Keratinocyte (primary cell): ENCODE data around the gene FTO. TPM values are rescaled to one million over a fixed set of nuclear protein-coding genes. Genes with fewer than 3 reads are reported as not detected.

ENCODE experiments used
- DNase-seq: peaks from one replicate; pipeline ENCODE4 v3.0.0-alpha.2; 2011; ENCODE audit warnings: low read depth, missing footprints, low spot score
- FAIRE-seq: peaks from 2 replicates; lab custom pipeline; 2011; peaks lifted over from hg19 to GRCh38; lab: Jason Lieb, UNC
- H2AFZ ChIP-seq: 2 replicates; pipeline ENCODE4 v1.6.0; 2012; ENCODE audit warnings: low read length, control low read depth, inconsistent platforms; ENCODE audit not compliant: control insufficient read depth
- H3K27ac ChIP-seq: 2 replicates; pipeline ENCODE4 v1.5.1; 2011; ENCODE audit warnings: low read length; ENCODE audit not compliant: control insufficient read depth, insufficient read depth
- H3K27me3 ChIP-seq: 3 replicates; pipeline ENCODE4 v1.6.0; 2011; ENCODE audit warnings: low read length; ENCODE audit not compliant: control insufficient read depth, insufficient read depth; ENCODE audit errors: extremely low read depth
- H3K36me3 ChIP-seq, 2 experiments: 2 replicates in 1 of 2; 3 replicates in 1 of 2; pipeline ENCODE4 v1.5.1; 2011; ENCODE audit warnings: low read length in 2 of 2, mild to moderate bottlenecking in 1 of 2; ENCODE audit not compliant: control insufficient read depth in 2 of 2, insufficient read depth in 2 of 2; ENCODE audit errors: extremely low read depth in 1 of 2
- H3K4me1 ChIP-seq: 3 replicates; pipeline ENCODE4 v1.5.1; 2011; ENCODE audit warnings: low read length; ENCODE audit not compliant: control insufficient read depth, insufficient read depth; ENCODE audit errors: extremely low read depth
- H3K4me2 ChIP-seq: 3 replicates; pipeline ENCODE4 v1.6.0; 2011; ENCODE audit warnings: low read depth, low read length; ENCODE audit not compliant: control insufficient read depth, insufficient read depth; ENCODE audit errors: extremely low read depth
- H3K4me3 ChIP-seq, 3 experiments: fragments of 200-600 bp in 1 of 3; sonication (generic) in 1 of 3; 2 replicates in 2 of 3; 3 replicates in 1 of 3; pipeline ENCODE4 v1.5.1; 2011 to 2016; ENCODE audit warnings: low read length in 3 of 3, mild to moderate bottlenecking in 3 of 3, control low read depth in 2 of 3, inconsistent platforms in 1 of 3, low read depth in 1 of 3, mixed read lengths in 1 of 3, mixed run types in 1 of 3, moderate library complexity in 1 of 3; ENCODE audit not compliant: control insufficient read depth in 2 of 3, insufficient read depth in 2 of 3; ENCODE audit errors: extremely low read depth in 1 of 3
- H3K79me2 ChIP-seq: 2 replicates; pipeline ENCODE4 v1.6.0; 2012; ENCODE audit warnings: low read length; ENCODE audit not compliant: control insufficient read depth, insufficient read depth
- H3K9ac ChIP-seq: 3 replicates; pipeline ENCODE4 v1.6.0; 2011; ENCODE audit warnings: low read length; ENCODE audit not compliant: control insufficient read depth, insufficient read depth; ENCODE audit errors: extremely low read depth
- H3K9me1 ChIP-seq: 3 replicates; pipeline ENCODE4 v1.6.0; 2011; ENCODE audit warnings: low read length; ENCODE audit not compliant: control insufficient read depth, insufficient read depth; ENCODE audit errors: extremely low read depth
- H3K9me3 ChIP-seq: 2 replicates; pipeline ENCODE4 v1.5.1; 2012; ENCODE audit warnings: low read depth, low read length; ENCODE audit not compliant: control insufficient read depth
- H4K20me1 ChIP-seq: 3 replicates; pipeline ENCODE4 v1.6.0; 2011; ENCODE audit warnings: low read length; ENCODE audit not compliant: control insufficient read depth, insufficient read depth; ENCODE audit errors: extremely low read depth
- EZH2 ChIP-seq: IDR thresholded peaks from one replicate; pipeline ENCODE4 v1.6.1; 2012; ENCODE audit warnings: inconsistent platforms, mild to moderate bottlenecking, low read length, moderate library complexity
- dilution Hi-C: fragments of 300-500 bp; cut with MboI; formaldehyde crosslinking; loops from one replicate; pipeline ENCODE4 v1.7.0; 2020; ENCODE audit warnings: low sequenced_read_pairs; ENCODE audit not compliant: extremely low pct_ligation_motif_present
- polyA plus RNA-seq, 5 experiments: library from polyadenylated mRNA; depleted of rRNA in 3 of 5; stranded (reverse) in 3 of 5; stranded (forward) in 1 of 5; unstranded in 1 of 5; fragments of >200 nt; gene quantifications; 1 replicate in 1 of 5; 2 replicates in 3 of 5; 3 replicates in 1 of 5; pipeline versions ENCODE4 v1.2.1 to v1.2.3, GENCODE V29; 2011 to 2012; ENCODE audit warnings: missing spikeins in 2 of 5, low read depth in 1 of 5, low replicate concordance in 1 of 5
- TF ChIP-seq, protein P1 (sequence below), 3 experiments: IDR thresholded peaks in 1 of 3; conservative IDR thresholded peaks in 1 of 3; optimal IDR thresholded peaks in 1 of 3; 2 replicates in 2 of 3; 3 replicates in 1 of 3; pipeline versions ENCODE3 to v1.5.1; 2011; ENCODE audit warnings: low read length in 3 of 3, mild to moderate bottlenecking in 3 of 3, moderate library complexity in 2 of 3, control low read depth in 1 of 3, inconsistent platforms in 1 of 3; ENCODE audit not compliant: insufficient read depth in 2 of 3; ENCODE audit errors: extremely low read depth in 1 of 3

The FTO gene
- polyA plus RNA-seq, 1 donor (not counting 4 experiments of a cell fraction or from before 2014, with no cell fraction given): 56.4 TPM

DNA sequence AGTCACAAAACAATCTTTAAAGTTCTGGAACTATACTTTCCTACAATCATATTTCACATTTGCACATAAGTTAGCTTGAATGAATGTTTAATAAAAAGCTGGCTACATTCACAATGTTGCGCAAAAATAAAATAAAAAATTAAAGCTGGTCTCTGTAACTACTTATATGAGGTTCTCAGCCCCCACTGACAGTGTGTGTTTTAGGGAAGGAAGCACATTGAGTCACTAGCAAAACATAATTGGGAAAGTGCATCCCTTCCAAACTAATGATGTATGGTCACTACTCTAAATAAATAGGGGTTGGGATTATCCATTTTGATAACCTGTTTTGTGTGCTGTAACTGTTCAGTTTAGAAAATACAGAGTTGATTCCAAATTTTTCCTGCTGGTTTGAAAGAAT, 330.7 kb downstream of the FTO start:
- TF ChIP-seq, protein P1, sequence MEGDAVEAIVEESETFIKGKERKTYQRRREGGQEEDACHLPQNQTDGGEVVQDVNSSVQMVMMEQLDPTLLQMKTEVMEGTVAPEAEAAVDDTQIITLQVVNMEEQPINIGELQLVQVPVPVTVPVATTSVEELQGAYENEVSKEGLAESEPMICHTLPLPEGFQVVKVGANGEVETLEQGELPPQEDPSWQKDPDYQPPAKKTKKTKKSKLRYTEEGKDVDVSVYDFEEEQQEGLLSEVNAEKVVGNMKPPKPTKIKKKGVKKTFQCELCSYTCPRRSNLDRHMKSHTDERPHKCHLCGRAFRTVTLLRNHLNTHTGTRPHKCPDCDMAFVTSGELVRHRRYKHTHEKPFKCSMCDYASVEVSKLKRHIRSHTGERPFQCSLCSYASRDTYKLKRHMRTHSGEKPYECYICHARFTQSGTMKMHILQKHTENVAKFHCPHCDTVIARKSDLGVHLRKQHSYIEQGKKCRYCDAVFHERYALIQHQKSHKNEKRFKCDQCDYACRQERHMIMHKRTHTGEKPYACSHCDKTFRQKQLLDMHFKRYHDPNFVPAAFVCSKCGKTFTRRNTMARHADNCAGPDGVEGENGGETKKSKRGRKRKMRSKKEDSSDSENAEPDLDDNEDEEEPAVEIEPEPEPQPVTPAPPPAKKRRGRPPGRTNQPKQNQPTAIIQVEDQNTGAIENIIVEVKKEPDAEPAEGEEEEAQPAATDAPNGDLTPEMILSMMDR (optimal IDR thresholded peaks at IDR 0.05 in 1 of 3, IDR thresholded peaks at IDR 0.05 in 1 of 3, conservative IDR thresholded peaks at IDR 0.05 in 1 of 3; ENCODE audit: extremely low read depth in 1 of 3, insufficient read depth in 2 of 3, low read length in 3 of 3): no peak
- TF ChIP-seq EZH2: no peak
- Histone ChIP-seq H3K9me1 (no peaks in the 10 kb centered on the region), H3K4me2 (no peak overlapping the region), H3K4me1 (no peaks in the 10 kb centered on the region), H3K27me3 (no peaks in the 10 kb centered on the region), H3K36me3 (no peaks in the 10 kb centered on the region), H4K20me1 (no peaks in the 10 kb centered on the region), H3K27ac (no peak overlapping the region), H2AFZ (no peak overlapping the region), H3K79me2 (no peaks in the 10 kb centered on the region), H3K9ac (no peak overlapping the region), H3K9me3 (peaks cover 8% of the 10 kb centered on the region), H3K4me3 (no peak overlapping the region)
- dilution Hi-C loops: no loop called here
- FAIRE-seq (no peak), DNase-seq (no peak)

DNA sequence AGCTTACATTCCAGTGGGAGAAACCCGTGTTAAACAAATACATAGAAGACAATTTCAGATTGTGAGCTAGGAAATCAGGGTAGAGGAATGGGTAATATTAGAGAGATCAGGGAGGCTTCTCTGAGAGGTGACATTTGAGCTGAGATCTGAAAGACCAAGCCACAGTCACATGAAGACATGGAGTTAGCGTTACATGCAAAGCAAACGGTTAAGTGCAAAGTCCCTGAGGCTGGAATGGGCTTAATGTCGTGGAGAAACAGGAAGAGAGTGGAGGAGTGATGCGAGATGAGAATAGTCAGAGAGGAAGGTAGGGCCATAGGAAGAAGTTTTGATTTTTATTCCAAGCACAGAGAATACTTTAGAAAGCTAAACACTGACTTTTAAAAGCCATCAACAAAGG, 336.5 kb downstream of the FTO start:
- no peaks in the 10 kb centered on the region for H3K9me3 ChIP-seq
- H2AFZ ChIP-seq: no peak overlapping the region
- no peak overlapping the region for H3K4me2 ChIP-seq
- no peak overlapping the region for H3K4me3 ChIP-seq
- no peak overlapping the region for H3K27ac ChIP-seq
- H3K36me3 ChIP-seq: peaks cover 0 to 2% of the 10 kb centered on the region in 2 experiments
- H3K4me1 ChIP-seq: no peaks in the 10 kb centered on the region
- dilution Hi-C loops: no loop called here
- no peaks in the 10 kb centered on the region for H3K9me1 ChIP-seq
- no peak overlapping the region for H3K9ac ChIP-seq
- TF ChIP-seq, protein P1 (optimal IDR thresholded peaks at IDR 0.05 in 1 of 3, IDR thresholded peaks at IDR 0.05 in 1 of 3, conservative IDR thresholded peaks at IDR 0.05 in 1 of 3; ENCODE audit: extremely low read depth in 1 of 3, insufficient read depth in 2 of 3, low read length in 3 of 3): no peak
- no peak for TF ChIP-seq EZH2
- no peak for DNase-seq
- no peak for FAIRE-seq
- H3K79me2 ChIP-seq: no peaks in the 10 kb centered on the region
- no peaks in the 10 kb centered on the region for H3K27me3 ChIP-seq
- H4K20me1 ChIP-seq: no peaks in the 10 kb centered on the region
